LNCAP (cell line): ENCODE data around the gene RRAS2.

Experiments used
- TF ChIP-seq, protein P1 (sequence below): fragments of 450-650 bp; IDR thresholded peaks from 2 replicates; pipeline ENCODE4 v1.5.1; 2017; ENCODE audit warnings: mild to moderate bottlenecking

RRAS2 gene

DNA sequence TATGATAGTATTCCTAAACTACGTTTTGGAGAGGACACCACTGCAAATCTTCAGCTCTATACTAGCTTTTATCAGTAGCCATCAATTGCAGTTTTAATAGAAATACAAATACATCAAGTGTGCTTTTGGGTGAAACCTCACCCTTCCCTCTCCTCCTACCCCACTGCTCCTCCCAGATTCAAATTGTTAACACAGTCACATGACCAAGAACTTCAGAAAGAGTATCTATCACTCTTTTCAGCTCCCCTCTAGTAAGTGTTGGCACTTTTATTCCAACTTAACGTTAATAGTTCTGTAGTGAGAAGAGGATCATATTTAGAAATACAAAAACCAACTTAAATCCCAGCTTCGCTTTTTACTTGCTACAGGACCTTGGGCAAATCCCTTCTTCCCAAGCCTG lies 17.0 kb downstream of the RRAS2 start:
- TF ChIP-seq, protein P1, sequence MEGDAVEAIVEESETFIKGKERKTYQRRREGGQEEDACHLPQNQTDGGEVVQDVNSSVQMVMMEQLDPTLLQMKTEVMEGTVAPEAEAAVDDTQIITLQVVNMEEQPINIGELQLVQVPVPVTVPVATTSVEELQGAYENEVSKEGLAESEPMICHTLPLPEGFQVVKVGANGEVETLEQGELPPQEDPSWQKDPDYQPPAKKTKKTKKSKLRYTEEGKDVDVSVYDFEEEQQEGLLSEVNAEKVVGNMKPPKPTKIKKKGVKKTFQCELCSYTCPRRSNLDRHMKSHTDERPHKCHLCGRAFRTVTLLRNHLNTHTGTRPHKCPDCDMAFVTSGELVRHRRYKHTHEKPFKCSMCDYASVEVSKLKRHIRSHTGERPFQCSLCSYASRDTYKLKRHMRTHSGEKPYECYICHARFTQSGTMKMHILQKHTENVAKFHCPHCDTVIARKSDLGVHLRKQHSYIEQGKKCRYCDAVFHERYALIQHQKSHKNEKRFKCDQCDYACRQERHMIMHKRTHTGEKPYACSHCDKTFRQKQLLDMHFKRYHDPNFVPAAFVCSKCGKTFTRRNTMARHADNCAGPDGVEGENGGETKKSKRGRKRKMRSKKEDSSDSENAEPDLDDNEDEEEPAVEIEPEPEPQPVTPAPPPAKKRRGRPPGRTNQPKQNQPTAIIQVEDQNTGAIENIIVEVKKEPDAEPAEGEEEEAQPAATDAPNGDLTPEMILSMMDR: no peak

DNA sequence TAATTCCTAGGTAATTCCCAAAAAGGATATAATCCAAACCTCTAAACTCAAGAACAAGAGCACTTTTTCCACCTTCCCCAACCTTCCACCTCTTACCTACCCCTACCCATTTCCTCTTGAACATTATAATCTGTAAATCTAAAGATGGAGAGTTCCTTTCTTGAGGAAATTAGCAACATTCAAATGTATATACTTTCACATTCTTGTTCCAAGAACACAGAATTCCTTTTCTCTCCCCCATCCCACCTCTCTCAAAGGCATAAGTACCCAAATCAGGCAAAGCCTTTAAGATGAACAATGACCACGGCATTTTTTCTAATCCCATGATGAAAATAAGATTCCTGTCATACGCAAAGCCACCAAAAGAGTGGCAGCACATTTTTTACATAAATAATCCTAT lies 18.3 kb downstream of the RRAS2 start:
- TF ChIP-seq, protein P1: no peak

DNA sequence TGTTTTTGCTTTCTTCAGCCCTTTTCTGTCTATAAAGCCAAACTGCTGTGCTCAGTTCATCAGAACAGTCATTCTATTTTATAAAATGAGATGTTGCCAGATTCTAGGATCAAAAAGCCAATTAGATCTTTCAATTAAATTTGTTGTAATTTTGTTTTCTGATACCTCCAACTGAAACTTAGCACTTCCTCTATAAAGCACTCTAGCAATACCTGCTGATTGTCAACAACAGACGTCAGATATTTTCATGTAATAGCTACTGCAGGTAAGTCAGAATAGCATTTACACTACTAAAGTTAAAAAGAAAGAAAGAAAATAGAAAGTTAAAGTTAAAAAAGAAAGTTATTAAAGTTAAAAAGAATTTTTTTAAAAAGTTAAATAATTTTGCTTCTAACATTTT lies 19.6 kb downstream of the RRAS2 start:
- TF ChIP-seq, protein P1: no peak

DNA sequence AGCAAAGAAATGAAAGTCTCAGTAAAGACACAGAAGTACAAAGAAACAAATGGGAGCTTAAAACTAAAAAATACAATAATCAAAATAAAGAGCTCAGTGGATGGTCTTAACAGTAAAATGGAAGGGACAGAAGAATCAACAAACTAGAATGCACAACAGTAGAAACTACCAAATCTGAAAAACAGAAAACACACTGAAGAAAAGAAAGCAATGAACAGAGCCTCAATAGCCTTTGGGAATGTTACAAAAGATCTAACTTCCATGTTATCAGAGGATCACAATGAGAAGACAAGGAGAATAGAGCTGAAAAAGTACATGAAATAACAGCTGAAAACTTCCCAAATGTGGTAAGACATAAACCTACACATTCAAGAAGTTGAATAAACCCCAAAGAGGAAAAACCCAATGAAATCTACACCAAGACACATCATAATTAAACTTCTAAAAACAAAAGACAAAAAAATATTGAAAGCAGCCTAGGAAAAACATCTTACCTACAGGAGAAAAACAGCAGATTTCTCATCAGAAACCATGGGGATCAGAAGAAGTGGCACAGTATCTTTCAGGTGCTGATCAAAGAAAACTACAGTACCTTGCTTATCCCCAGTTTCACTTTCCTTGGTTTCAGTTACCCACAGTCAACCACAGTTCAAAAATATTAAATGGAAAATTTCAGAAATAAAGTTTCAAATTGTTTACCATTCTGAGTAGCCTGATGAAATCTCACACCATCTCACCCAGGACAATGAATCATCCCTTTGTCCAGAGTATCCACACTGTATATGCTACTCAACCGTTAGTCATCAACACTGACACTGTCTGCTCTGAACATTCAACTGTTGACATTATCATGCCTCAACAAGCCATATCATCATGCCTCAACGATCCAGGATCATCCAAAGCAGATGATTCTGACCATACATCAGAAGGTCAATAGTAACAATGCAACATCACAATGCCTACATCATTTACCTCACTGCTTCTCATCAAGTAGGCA lies 22.2 kb downstream of the RRAS2 start:
- TF ChIP-seq, protein P1: no peak

DNA sequence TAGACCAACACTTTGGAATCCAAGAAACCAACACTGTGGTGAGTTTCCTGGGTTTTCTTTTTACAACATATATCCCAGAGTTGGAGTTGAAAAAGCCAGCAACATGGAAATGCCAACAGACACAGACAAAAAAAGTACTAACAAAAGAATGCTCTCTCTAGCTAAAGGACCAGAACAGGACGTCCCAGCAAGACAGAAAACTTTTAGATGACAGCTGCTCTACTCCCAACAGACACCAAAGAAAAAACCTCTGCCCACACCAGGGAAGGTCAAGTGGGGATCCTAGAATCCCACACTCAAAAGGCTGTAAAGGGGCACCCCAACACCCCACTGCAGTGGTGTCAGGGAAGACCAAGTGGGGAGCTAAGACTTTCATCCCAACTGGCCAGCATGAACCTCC lies 23.3 kb downstream of the RRAS2 start:
- TF ChIP-seq, protein P1: no peak

DNA sequence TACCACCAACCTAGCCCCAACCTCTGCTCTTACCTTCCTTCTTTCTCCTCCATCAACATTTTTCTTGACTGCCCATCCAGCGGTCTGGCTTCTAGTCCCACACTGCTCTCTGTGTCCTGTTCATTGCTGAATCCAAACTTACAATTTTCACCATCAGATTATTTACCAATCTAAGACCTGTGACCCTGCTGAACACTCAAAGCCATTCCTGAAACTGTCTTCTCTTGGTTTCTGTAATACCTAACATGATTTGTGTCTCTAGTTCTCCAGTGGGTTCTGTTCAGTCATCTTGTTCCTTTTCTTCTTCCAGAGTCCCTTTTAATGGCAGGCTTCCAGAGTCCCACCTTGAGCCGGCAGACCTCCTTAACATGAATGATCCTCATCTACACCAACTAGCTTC lies 24.1 kb downstream of the RRAS2 start:
- TF ChIP-seq, protein P1: no peak

DNA sequence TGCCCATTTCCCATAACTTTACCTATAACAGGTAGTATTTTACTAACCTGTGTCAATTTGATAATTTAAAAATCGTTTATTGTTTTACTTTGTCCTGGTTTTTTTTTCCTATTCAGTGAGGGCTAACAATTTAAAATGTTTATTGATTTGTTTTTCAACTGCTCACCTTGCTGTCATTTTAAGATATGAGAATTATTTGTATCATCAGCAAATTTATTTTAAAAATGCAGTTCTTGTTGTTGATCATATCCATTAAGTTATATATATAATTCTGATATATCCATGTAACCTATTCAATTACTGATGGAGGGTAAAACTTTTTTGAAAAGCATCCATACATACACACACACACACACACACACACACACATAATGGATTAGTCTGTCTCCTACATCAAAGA lies 24.8 kb downstream of the RRAS2 start:
- TF ChIP-seq, protein P1: no peak
